NB4 (cell line): Measurements from ENCODE around the gene APIP.

Source experiments
- CTCF ChIP-seq: IDR thresholded peaks from one replicate; pipeline ENCODE4 v1.5.1; 2012; ENCODE audit warnings: low read depth, low read length
- POLR2A ChIP-seq: IDR thresholded peaks from 2 replicates; pipeline ENCODE4 v1.6.1; 2011; ENCODE audit warnings: mild to moderate bottlenecking; ENCODE audit not compliant: insufficient read length; ENCODE audit errors: extremely low read depth

GRCh38 chr11:34926831-34927132, 10.6 kb upstream of the APIP start:
- TF ChIP-seq CTCF (no peak), POLR2A (no peak)
